HG03280 (cell line): ENCODE results near the gene CHODL.

Experiments used
- ATAC-seq: cut with Tn5 transposase; IDR thresholded peaks from one replicate; pipeline ENCODE4 v1.9.1; 2021; ENCODE audit warnings: mild to moderate bottlenecking, moderate library complexity; ENCODE audit not compliant: unreplicated experiment

The CHODL gene

GRCh38 chr21:18285379-18285778 is 40.7 kb downstream of the CHODL start:
- no peak for ATAC-seq

- no peak for ATAC-seq
Observed at GRCh38 chr21:18289876-18290275, 45.2 kb downstream of the CHODL start.

- no peak for ATAC-seq
Observed at GRCh38 chr21:18294100-18294499, 49.5 kb downstream of the CHODL start.

- ATAC-seq, result no peak
Observed at GRCh38 chr21:18298228-18298627, 53.6 kb downstream of the CHODL start.
